NOMO-1 treated with dmso at 0.1 percent for 144 hours (cell line): ENCODE data around the gene PNPLA4.

Experiments
- DNase-seq: peaks from one replicate; lab custom pipeline; 2025; ENCODE audit not compliant: unreplicated experiment; lab: John Stamatoyannopoulos, UW

PNPLA4 gene

DNA sequence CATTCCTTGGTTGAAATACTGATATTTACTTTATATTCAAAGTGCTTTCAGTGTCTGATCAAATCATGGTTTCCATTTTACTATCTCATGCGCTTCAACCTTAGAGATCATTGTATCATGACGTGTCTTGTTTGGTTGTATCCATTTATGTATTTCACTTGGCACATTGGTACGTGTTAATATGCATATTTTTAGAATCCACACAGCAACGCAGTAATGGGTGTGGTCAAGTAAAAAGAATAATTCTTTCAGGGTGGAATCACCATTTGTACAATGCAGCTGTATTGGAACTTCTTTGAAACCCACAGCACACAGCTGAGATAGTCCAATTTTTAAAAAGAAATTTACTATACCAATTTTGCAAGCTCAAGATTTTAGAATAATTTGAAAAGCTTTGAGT, 55.2 kb downstream of the PNPLA4 start:
- DNase-seq = no peak

DNA sequence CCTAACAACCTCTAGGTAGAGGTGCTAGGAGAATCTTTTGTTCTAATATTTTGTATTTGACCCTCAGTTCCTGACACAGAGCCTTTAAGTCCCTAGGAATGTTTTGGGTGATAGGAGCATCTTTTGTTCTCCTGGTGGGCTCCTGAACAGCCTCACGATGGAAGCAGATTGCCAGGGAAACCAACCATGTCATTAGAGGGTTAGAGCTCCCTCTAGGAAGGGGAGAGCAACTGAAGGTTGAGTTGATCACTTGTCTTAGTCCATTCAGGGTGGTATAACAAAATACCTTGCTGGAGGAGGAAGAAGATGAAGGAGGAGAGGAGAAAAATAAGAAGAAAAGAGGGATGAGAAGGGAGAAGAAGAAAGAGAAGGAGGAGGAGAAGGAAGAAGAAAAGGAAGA, 75.0 kb downstream of the PNPLA4 start:
- DNase-seq = no peak
